ENCODE results near the gene CEND1.
A peak's percentile ranks its signal among the peaks of the same experiment; 100 is the strongest.

Gene CEND1

GRCh38 chr11:813072-813455 lies 23.2 kb upstream of the CEND1 start:
- no peak for DNase-seq

GRCh38 chr11:812390-812789 lies 22.5 kb upstream of the CEND1 start:
- no peak for DNase-seq

GRCh38 chr11:811446-812245 lies 21.8 kb upstream of the CEND1 start:
- no peak for DNase-seq

DNA sequence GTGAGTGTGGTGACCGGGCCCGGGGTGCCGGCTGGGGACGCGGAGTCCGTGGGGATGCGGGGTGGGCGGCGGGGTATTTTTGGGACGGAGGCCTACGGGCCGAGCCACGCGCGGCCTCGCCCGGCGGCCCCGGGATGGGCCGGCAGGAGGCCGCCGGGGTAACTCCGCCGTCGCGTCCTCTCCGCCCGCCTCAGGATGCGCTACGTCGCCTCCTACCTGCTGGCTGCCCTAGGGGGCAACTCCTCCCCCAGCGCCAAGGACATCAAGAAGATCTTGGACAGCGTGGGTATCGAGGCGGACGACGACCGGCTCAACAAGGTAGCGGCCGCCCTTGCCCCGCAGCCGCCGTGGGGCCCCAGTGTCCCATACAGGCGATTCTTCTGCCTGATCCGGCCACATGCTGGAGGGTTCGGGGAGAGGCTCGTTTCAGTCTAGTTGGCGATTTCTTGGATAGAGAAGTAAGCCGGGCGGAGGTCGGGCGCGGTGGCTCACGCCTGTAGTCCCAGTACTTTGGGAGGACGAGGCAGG lies 20.2 kb upstream of the CEND1 start:
- DNase-seq: no peak

- peak; percentile 83 to 100 (median 97) for DNase-seq
These were observed 19.6 kb upstream of the CEND1 start, which contains the start of gene RPLP2 for GRCh38 chr11:809287-810039. RPLP2 (plus strand) TSS chr11:809967; CDS start chr11:810235, 268 bp downstream.

DNA sequence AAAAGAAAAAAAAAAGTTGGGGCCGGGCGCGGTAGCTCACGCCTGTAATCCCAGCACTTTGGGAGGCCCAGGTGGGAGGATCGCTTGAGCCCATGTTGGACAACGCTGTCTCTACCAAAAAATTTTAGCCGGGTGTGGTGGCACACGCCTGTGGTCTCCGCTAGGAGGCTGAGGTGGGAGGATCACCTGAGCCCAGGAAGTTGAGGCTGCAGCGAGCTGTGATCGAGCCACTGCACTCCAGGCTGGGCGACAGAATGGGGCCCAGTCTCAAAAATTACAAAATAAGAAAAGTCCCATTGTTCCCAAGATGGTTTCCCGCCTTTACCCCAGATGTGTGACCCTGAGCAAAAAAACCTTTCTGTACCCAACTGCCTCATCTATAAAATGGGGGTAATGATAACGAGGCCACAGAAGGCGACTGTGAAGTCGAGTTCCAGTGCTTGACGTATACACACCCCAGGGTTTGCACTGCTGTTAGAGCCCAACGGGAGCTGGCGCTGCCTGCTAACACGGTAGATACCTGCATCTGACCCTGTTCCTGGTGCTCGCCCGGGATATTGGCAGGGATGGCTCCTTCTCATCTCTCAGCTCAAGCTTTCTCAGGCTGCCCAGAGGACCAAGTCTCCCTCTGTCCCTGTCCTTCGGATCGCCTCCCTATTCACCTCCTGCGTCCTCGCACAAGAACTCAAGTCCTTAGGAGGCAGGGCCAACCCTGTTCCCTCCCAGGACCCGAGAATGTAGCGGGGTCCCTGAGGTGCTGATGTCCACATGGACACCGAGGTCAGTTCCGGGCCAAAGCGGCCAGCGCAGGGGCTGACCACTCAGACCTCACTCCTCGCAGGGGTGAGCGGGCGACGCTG lies 18.8 kb upstream of the CEND1 start:
- DNase-seq: peak in 4 of 56 donors; percentile 67 to 83 (median 76)

DNA sequence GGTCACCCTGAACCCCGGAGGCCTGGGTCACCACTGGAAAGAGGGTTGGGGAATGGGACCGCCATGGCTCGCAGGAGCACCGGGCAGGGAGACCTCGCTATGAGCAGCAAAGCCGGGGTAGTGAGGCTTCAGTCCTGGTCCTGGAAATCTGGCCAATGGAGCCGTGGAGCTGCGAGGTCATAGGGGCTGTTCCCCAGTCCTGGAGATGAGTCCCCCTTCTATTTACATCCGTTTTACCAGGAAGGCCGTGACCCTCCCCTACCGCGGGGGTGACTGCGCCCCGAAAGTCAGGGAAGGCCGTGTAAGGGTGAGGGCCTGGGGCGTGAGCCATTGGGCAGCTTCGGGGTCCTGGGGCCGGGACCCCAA lies 14.7 kb upstream of the CEND1 start:
- no peak for DNase-seq

DNA sequence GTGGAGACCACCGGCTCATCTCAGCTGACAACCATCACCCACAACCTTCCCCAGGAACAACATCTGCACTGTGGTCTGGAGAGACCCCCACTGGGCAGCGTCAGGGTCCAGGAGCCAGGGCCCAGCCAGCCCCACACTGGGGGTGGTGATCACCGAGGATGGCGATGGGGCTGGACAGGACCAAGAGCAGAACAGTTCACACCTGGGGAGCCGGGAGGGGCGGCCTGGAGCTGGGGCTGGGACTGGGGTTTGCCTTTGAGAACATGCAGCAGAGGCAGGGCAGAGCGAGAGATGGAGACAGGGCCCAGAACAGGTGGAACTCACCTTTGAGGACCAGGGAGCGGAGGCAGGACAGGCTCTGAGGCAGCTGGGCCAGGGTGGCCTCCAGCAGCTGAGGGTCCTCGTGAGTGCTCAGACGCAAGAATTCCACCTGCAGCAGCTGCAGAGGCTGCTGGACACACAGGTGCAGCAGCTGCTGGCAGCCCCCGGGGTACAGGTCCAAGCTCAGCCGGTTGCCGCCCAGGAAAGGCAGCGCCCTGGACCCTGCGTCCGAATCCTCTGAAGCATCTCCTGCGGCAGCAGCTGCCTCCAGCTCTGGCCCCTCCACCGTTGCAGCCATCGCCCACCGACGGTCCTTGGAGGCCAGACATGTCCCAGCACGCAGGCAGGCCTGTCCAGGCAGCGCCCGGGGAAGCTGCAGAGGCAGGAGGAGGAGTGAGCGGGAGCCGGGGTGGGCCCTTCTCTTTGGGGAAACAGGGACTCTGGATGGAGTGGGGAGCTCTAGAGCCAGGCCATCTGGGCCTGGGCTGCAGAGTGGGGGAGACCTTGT lies 14.1 kb upstream of the CEND1 start:
- no peak for DNase-seq

GRCh38 chr11:803467-803742 lies 13.5 kb upstream of the CEND1 start:
- DNase-seq: no peak

DNA sequence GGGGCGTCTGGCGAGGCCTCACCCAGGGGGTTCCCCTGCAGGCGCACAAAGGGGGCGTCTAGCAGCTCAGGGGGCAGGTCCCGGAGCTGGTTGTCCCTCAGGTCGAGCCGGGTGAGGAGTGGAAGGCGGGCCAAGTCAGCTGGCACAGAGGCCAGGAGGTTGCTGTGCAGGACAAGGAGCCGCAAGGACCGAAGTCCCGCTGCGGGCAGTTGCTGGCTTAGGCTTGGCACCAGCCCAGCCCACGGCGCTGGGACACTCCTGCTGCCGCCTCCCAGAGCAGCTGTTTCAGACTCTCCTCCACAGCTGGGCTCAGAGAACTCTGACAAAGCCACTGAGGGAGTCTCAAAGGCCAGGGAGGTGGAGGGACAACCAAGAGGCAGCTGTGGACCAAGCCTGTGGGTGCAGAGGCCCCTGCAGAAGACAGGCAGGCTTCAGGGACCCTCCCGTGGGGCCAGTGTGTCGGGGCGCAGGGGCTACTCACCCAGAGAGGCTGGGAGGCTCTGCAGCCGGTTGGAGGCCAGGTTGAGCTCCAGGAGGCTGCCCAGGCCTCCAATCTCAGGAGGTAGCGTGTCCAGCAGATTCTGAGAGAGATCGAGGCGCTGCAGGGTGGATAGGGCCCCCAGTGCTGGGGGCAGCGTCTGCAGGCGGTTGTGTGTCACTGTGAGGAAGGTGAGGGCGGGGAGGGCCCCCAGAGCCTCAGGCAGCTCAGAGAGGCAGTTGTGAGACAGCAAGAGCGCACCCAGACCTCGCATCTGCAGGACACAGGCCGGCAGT lies 13.0 kb upstream of the CEND1 start:
- no peak for DNase-seq

DNA sequence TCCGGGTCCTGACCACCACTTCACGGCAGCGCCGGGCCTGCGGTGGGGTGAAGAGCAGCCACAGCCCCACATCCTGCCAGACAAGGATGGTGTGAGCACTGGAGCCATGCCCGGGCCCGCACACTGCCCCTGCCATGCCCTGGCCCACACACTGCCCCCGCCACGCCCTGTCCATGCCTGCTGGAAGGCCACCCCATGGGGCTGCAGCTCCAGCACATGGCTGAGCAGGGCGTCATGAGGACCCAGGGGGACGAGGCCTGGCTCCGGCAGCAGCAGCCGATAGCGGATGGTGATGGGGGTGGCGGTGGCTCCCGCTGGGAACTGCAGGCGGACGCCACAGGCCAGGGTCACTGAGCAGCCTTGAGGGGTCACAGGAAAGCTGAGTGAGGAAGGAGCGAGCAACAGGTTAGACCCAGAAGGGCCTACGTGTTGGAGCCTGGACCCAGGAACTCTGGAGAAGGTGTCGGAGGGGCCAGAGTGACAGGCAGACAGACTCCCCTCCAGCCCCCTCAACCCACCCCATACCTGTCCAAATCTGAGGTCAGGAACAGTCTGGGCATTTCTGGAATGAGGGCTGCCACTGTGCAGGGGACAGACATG lies 12.2 kb upstream of the CEND1 start:
- no peak for DNase-seq

DNA sequence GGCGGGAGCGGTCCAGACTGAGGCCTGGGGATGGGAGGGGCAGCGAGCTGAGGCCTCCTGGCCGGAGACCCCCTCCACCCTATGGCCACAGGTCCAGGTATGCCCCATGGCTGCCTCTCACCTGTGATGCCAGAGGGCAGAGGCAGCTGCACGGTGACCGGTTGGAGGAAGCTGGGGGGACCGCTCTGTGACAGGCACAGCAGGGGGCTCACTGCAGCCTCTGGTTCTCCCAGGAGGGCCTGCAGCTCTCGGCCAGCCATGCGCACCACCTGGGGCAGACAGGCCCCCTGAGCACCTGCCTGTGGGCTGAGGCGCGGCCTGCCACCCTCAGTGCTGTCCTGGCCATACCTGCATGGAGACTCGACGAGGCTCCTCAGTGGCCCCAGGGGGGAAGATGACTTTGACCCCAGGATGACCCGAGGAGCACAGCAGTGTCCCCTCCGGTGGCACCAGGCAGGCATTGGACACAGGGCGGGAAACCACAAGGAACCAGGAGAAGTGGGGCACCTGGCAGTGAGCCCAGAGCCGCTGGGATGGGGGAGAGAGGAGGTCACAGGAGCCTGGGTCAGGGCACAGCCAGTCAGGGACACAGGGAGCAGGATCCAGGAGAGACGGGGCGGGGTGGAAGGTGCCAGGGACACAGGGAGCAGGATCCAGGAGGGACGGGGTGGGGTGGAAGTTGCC lies 11.3 kb upstream of the CEND1 start:
- DNase-seq: no peak

DNA sequence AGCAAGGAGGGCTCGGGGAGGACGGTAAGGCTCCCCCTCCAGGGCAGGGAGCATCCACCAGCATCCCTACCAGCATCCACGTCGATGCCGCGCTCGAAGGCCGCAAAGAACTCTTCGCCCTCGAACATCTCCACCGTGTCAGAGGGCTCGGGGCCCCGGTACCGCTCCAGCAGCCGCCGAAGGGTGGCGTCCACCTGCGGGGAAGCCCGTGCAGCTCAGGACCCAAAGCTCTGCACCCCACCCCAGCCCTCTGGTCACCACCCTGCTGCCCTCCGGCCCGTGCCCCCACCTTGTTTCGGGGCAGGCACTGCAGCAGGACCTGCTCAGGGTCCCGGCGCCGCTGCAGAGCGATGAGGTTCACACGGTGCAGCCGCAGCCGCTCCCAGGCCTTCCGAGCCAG lies 10.6 kb upstream of the CEND1 start:
- DNase-seq: no peak

DNA sequence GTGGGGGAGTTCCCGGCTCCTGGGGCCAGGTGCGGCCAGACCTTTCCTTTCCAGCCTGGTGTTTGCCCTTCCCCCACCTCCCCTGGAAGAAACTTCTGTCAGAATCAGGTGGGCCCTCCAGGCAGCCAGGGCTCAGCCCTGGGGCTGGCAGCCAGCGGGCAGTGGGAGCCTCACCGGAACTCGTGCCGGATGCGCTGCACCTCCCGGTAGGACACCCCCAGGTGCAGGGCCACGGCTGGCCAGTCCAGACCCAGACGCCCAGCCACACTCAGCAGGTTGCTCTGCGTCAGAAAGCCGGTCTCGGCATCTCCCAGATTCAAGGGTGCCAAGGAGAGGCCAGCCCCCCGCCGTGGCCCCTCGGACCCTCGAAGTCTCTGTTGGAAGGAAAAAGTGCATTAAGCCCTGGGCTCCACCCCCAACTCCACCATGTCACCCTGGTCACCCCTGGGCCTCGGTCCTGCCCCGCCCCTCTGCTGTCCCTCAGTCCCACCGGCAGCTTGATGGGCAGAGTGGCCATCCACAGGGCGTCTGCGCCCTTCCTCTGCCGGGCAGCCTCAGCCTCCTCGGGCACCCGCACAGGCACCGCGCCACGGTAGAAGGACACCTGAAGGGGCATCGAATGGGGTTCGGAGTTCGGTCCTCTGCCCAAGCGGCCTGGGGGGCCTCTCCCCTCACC lies 9.9 kb upstream of the CEND1 start:
- DNase-seq: no peak

DNA sequence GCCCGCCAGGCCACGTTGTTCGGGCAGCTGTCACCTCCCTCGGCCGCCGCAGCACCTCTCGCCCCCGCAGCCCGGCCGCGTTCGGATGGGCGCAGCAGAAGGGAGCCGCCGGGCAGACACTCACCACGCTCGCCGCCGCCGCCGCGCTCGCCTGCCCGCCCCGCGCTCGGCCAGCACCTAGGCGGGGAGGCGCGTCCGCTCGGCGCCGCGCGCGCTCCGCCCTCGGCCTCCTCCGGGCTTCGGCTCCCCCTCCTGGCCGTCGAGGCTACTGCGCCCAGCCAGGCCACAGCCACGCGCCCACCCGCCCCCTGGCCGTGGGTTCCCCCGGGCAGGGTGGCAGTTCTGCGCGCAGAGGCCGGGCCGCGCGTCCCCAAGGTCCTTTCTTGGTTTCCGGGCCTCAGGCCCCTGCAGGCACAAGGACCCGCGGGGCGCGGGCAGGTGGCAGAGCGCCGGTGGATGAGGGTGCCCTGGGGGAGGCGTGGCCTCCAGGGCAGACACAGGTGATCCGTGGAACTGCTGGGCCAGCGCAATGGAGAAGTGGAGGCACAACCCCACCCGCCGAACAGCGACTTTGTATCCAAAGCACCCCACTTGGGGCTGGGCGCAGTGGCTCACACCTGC lies 8.3 kb upstream of the CEND1 start, which contains the start of gene SLC25A22:
Gene SLC25A22, minus strand, starts transcription at position 189 of the 621 bp plus-strand sequence. CDS start 3,275 bp downstream, outside the sequence.
- DNase-seq: peak in 41 of 56 donors; percentile 27 to 85 (median 69)

- DNase-seq: peak in 51 of 56 donors; percentile 40 to 85 (median 71)
These were observed 7.6 kb upstream of the CEND1 start for GRCh38 chr11:797296-798092.
